ENCODE data around the gene XAGE5. TPM values are rescaled to one million over a fixed set of nuclear protein-coding genes. Genes with fewer than 3 reads are reported as not detected.
"Not testable (repeated sequence)": the region's sequence is repeated elsewhere in the genome, so short reads cannot be mapped to it uniquely, and the experiment has no call there.

Gene XAGE5
- total RNA-seq, 2 experiments from 2014 or later: not detected

- intact Hi-C loops (cut with micrococcal nuclease; ENCODE audit: unreplicated experiment): no loop called here
- POLR2A ChIA-PET: no interaction called here
- DNase-seq (ENCODE audit: low spot score): no peak
- H2AFZ ChIP-seq (ENCODE audit: low read length): peak overlapping the region; percentile 87; the same call in 1 of the 2 replicates
- no peaks in the 10 kb centered on the region for H3K79me2 ChIP-seq (ENCODE audit: insufficient read depth, low read depth, low read length)
- BruUV-seq (replicated peaks): no TSS peak
- CTCF ChIA-PET (ENCODE audit: unreplicated experiment): no interaction called here
- H3K9me2 ChIP-seq (ENCODE audit: insufficient read depth, low read length): no peaks in the 10 kb centered on the region
- H3K4me2 ChIP-seq (ENCODE audit: low read length): peak overlapping the region; percentile 29; the same call in 1 of the 2 replicates
- no peaks in the 10 kb centered on the region for H4K20me1 ChIP-seq (ENCODE audit: insufficient read depth, low read length)
- H3K36me3 ChIP-seq (ENCODE audit: insufficient read depth, low read length): no peaks in the 10 kb centered on the region
- no peak overlapping the region for H3K27ac ChIP-seq (ENCODE audit: low read depth, low read length, poor library complexity, severe bottlenecking)
- TF ChIP-seq EZH2phosphoT487 (IDR thresholded peaks at IDR 0.05; ENCODE audit: borderline replicate concordance, low read depth, low read length): no peak
- TF ChIP-seq CTCF (conservative IDR thresholded peaks at IDR 0.05; ENCODE audit: low read length): no peak
- peaks cover 12% of the 10 kb centered on the region for H3K4me1 ChIP-seq (ENCODE audit: insufficient read depth, low read length, poor library complexity, severe bottlenecking)
- H3K9me3 ChIP-seq (ENCODE audit: low read length): no peaks in the 10 kb centered on the region
- no peak overlapping the region for H3K4me3 ChIP-seq (ENCODE audit: low read depth, low read length, poor library complexity, severe bottlenecking)
Measured at GRCh38 chrX:52852110-52852860, 41.2 kb downstream of the XAGE5 start.

- BruUV-seq (replicated peaks); intact Hi-C loops (cut with micrococcal nuclease; ENCODE audit: unreplicated experiment); H3K36me3 ChIP-seq (ENCODE audit: insufficient read depth, low read length); H3K4me3 ChIP-seq (ENCODE audit: low read depth, low read length, poor library complexity, severe bottlenecking); H3K27ac ChIP-seq (ENCODE audit: low read depth, low read length, poor library complexity, severe bottlenecking); H3K9me2 ChIP-seq (ENCODE audit: insufficient read depth, low read length); H4K20me1 ChIP-seq (ENCODE audit: insufficient read depth, low read length); CTCF ChIA-PET (ENCODE audit: unreplicated experiment); H3K4me2 ChIP-seq (ENCODE audit: low read length); H3K79me2 ChIP-seq (ENCODE audit: insufficient read depth, low read depth, low read length); DNase-seq (ENCODE audit: low spot score); H3K9me3 ChIP-seq (ENCODE audit: low read length); POLR2A ChIA-PET; H2AFZ ChIP-seq (ENCODE audit: low read length): not testable (repeated sequence)
- peaks cover 12% of the 10 kb centered on the region for H3K4me1 ChIP-seq (ENCODE audit: insufficient read depth, low read length, poor library complexity, severe bottlenecking)
Measured at GRCh38 chrX:52856991-52857525, 46.0 kb downstream of the XAGE5 start.

- POLR2A ChIA-PET: no interaction called here
- intact Hi-C loops (cut with micrococcal nuclease; ENCODE audit: unreplicated experiment): no loop called here
- Histone ChIP-seq H3K4me2 (ENCODE audit: low read length) (no peak overlapping the region), H4K20me1 (ENCODE audit: insufficient read depth, low read length) (no peaks in the 10 kb centered on the region), H3K79me2 (ENCODE audit: insufficient read depth, low read depth, low read length) (no peaks in the 10 kb centered on the region), H3K9me2 (ENCODE audit: insufficient read depth, low read length) (no peaks in the 10 kb centered on the region), H3K4me1 (ENCODE audit: insufficient read depth, low read length, poor library complexity, severe bottlenecking) (no peaks in the 10 kb centered on the region), H3K4me3 (ENCODE audit: low read depth, low read length, poor library complexity, severe bottlenecking) (no peak overlapping the region), H2AFZ (ENCODE audit: low read length) (no peak overlapping the region), H3K27ac (ENCODE audit: low read depth, low read length, poor library complexity, severe bottlenecking) (no peak overlapping the region), H3K36me3 (ENCODE audit: insufficient read depth, low read length) (no peaks in the 10 kb centered on the region), H3K9me3 (ENCODE audit: low read length) (no peaks in the 10 kb centered on the region)
- BruUV-seq (replicated peaks): no TSS peak
- no peak for TF ChIP-seq CTCF (conservative IDR thresholded peaks at IDR 0.05; ENCODE audit: low read length)
- TF ChIP-seq EZH2phosphoT487 (IDR thresholded peaks at IDR 0.05; ENCODE audit: borderline replicate concordance, low read depth, low read length): no peak
- no peak for DNase-seq (ENCODE audit: low spot score)
- CTCF ChIA-PET (ENCODE audit: unreplicated experiment): no interaction called here
Measured at GRCh38 chrX:52865343-52865998, 54.4 kb downstream of the XAGE5 start.

Small RNAs within 50 kb of the gene (small RNA-seq; reads per million reads assigned to genes)
- gene AC244505.6 (not detected), gene AC244505.7 (not detected)

Other genes with a start within 250 kb of the XAGE5 start
- gene SSX7, start 156.4 kb upstream of the XAGE5 start, total RNA-seq (2014; rRNA removed; shearing (Covaris generic)): not detected in 2 replicates
- gene SSX7, start 156.4 kb upstream of the XAGE5 start, total RNA-seq (2022): not detected in 2 replicates
- not detected in 2 replicates for gene SSX2, start 104.1 kb upstream of the XAGE5 start, total RNA-seq (2014; rRNA removed; shearing (Covaris generic))
- not detected in 2 replicates for gene SSX2, start 104.1 kb upstream of the XAGE5 start, total RNA-seq (2022)
- gene SSX2B, start 60.0 kb upstream of the XAGE5 start, total RNA-seq (2014; rRNA removed; shearing (Covaris generic)): not detected in 2 replicates
- gene SSX2B, start 60.0 kb upstream of the XAGE5 start, total RNA-seq (2022): not detected in 2 replicates
- not detected in 2 replicates for gene SPANXN5, start 13.9 kb upstream of the XAGE5 start, total RNA-seq (2014; rRNA removed; shearing (Covaris generic))
- gene SPANXN5, start 13.9 kb upstream of the XAGE5 start, total RNA-seq (2022): not detected in 2 replicates
- gene XAGE3, start 56.8 kb downstream of the XAGE5 start, total RNA-seq (2014; rRNA removed; shearing (Covaris generic)): not detected in 2 replicates
- not detected in 2 replicates for gene XAGE3, start 56.8 kb downstream of the XAGE5 start, total RNA-seq (2022)
- 27.4 and 38.6 TPM in 2 replicates for gene FAM156B, start 86.0 kb downstream of the XAGE5 start, total RNA-seq (2014; rRNA removed; shearing (Covaris generic))
- 12.5 and 12.6 TPM in 2 replicates for gene FAM156B, start 86.0 kb downstream of the XAGE5 start, total RNA-seq (2022)
- 8.8 and 13.8 TPM in 2 replicates for gene FAM156A, start 147.2 kb downstream of the XAGE5 start, total RNA-seq (2014; rRNA removed; shearing (Covaris generic))
- gene FAM156A, start 147.2 kb downstream of the XAGE5 start, total RNA-seq (2022): 19.7 and 22.6 TPM in 2 replicates
- 5.4 and 6.2 TPM in 2 replicates for gene GPR173, start 237.5 kb downstream of the XAGE5 start, total RNA-seq (2014; rRNA removed; shearing (Covaris generic))
- gene GPR173, start 237.5 kb downstream of the XAGE5 start, total RNA-seq (2022): 8.7 and 10.1 TPM in 2 replicates